ENCODE measurements around the gene CCDC85C. TPM values are rescaled to one million over a fixed set of nuclear protein-coding genes. Genes with fewer than 3 reads are reported as not detected.

The CCDC85C gene
- total and polyA plus RNA-seq, 10 of the 15 experiments (the other 5 are each of a cell fraction or from before 2014, with no cell fraction given) = 0.03 to 3.6 (median 1.1) TPM

- TF ChIP-seq, protein P1, sequence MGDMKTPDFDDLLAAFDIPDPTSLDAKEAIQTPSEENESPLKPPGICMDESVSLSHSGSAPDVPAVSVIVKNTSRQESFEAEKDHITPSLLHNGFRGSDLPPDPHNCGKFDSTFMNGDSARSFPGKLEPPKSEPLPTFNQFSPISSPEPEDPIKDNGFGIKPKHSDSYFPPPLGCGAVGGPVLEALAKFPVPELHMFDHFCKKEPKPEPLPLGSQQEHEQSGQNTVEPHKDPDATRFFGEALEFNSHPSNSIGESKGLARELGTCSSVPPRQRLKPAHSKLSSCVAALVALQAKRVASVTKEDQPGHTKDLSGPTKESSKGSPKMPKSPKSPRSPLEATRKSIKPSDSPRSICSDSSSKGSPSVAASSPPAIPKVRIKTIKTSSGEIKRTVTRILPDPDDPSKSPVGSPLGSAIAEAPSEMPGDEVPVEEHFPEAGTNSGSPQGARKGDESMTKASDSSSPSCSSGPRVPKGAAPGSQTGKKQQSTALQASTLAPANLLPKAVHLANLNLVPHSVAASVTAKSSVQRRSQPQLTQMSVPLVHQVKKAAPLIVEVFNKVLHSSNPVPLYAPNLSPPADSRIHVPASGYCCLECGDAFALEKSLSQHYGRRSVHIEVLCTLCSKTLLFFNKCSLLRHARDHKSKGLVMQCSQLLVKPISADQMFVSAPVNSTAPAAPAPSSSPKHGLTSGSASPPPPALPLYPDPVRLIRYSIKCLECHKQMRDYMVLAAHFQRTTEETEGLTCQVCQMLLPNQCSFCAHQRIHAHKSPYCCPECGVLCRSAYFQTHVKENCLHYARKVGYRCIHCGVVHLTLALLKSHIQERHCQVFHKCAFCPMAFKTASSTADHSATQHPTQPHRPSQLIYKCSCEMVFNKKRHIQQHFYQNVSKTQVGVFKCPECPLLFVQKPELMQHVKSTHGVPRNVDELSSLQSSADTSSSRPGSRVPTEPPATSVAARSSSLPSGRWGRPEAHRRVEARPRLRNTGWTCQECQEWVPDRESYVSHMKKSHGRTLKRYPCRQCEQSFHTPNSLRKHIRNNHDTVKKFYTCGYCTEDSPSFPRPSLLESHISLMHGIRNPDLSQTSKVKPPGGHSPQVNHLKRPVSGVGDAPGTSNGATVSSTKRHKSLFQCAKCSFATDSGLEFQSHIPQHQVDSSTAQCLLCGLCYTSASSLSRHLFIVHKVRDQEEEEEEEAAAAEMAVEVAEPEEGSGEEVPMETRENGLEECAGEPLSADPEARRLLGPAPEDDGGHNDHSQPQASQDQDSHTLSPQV (IDR thresholded peaks at IDR 0.05) = no peak
- TF ChIP-seq ZNF274 (IDR thresholded peaks at IDR 0.05; ENCODE audit: insufficient read depth, insufficient read length) (no peak), STAT3 (IDR thresholded peaks at IDR 0.05; ENCODE audit: low read depth, low read length) (no peak), SIN3A (IDR thresholded peaks at IDR 0.05; ENCODE audit: low read depth, low read length) (peak; percentile 85; the same call in 1 of the 2 replicates), MYC (IDR thresholded peaks at IDR 0.05; ENCODE audit: insufficient read depth, insufficient read length, insufficient replicate concordance, low read length, severe bottlenecking) (no peak), TCF7 (IDR thresholded peaks at IDR 0.05; ENCODE audit: borderline replicate concordance) (no peak), RAD51 (IDR thresholded peaks at IDR 0.05) (no peak), RFX5 (IDR thresholded peaks at IDR 0.05; ENCODE audit: low read depth, low read length) (peak; percentile 93), BHLHE40 (IDR thresholded peaks at IDR 0.05; ENCODE audit: borderline replicate concordance in 1 of 2, low read depth in 2 of 2, low read length in 1 of 2) (peak in 1 of 2 experiments; percentile 43; a peak in 3 of 4 replicates), CBFB (IDR thresholded peaks at IDR 0.05; ENCODE audit: low read depth) (peak; percentile 87), TARDBP (IDR thresholded peaks at IDR 0.05; ENCODE audit: borderline replicate concordance) (no peak), ZNF217 (IDR thresholded peaks at IDR 0.05) (no peak), SMC3 (IDR thresholded peaks at IDR 0.05; ENCODE audit: borderline replicate concordance, low read length) (no peak)
- TF ChIP-seq, protein P2, sequence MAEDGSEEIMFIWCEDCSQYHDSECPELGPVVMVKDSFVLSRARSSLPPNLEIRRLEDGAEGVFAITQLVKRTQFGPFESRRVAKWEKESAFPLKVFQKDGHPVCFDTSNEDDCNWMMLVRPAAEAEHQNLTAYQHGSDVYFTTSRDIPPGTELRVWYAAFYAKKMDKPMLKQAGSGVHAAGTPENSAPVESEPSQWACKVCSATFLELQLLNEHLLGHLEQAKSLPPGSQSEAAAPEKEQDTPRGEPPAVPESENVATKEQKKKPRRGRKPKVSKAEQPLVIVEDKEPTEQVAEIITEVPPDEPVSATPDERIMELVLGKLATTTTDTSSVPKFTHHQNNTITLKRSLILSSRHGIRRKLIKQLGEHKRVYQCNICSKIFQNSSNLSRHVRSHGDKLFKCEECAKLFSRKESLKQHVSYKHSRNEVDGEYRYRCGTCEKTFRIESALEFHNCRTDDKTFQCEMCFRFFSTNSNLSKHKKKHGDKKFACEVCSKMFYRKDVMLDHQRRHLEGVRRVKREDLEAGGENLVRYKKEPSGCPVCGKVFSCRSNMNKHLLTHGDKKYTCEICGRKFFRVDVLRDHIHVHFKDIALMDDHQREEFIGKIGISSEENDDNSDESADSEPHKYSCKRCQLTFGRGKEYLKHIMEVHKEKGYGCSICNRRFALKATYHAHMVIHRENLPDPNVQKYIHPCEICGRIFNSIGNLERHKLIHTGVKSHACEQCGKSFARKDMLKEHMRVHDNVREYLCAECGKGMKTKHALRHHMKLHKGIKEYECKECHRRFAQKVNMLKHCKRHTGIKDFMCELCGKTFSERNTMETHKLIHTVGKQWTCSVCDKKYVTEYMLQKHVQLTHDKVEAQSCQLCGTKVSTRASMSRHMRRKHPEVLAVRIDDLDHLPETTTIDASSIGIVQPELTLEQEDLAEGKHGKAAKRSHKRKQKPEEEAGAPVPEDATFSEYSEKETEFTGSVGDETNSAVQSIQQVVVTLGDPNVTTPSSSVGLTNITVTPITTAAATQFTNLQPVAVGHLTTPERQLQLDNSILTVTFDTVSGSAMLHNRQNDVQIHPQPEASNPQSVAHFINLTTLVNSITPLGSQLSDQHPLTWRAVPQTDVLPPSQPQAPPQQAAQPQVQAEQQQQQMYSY (CRISPR knock-in tag; IDR thresholded peaks at IDR 0.05) = no peak
- TF ChIP-seq, protein P3, sequence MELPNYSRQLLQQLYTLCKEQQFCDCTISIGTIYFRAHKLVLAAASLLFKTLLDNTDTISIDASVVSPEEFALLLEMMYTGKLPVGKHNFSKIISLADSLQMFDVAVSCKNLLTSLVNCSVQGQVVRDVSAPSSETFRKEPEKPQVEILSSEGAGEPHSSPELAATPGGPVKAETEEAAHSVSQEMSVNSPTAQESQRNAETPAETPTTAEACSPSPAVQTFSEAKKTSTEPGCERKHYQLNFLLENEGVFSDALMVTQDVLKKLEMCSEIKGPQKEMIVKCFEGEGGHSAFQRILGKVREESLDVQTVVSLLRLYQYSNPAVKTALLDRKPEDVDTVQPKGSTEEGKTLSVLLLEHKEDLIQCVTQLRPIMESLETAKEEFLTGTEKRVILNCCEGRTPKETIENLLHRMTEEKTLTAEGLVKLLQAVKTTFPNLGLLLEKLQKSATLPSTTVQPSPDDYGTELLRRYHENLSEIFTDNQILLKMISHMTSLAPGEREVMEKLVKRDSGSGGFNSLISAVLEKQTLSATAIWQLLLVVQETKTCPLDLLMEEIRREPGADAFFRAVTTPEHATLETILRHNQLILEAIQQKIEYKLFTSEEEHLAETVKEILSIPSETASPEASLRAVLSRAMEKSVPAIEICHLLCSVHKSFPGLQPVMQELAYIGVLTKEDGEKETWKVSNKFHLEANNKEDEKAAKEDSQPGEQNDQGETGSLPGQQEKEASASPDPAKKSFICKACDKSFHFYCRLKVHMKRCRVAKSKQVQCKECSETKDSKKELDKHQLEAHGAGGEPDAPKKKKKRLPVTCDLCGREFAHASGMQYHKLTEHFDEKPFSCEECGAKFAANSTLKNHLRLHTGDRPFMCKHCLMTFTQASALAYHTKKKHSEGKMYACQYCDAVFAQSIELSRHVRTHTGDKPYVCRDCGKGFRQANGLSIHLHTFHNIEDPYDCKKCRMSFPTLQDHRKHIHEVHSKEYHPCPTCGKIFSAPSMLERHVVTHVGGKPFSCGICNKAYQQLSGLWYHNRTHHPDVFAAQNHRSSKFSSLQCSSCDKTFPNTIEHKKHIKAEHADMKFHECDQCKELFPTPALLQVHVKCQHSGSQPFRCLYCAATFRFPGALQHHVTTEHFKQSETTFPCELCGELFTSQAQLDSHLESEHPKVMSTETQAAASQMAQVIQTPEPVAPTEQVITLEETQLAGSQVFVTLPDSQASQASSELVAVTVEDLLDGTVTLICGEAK (IDR thresholded peaks at IDR 0.05; ENCODE audit: borderline replicate concordance) = peak; percentile 81; the same call in 1 of the 2 replicates
Observed at GRCh38 chr14:99480917-99481744, 122.9 kb downstream of the CCDC85C start, which contains the start of gene CCNK (continued).

Data from GM12878 (cell line).